Esophagus muscularis mucosa (tissue), 4 donors: ENCODE results near the gene CYP11A1. TPM values are rescaled to one million over a fixed set of nuclear protein-coding genes. Genes with fewer than 3 reads are reported as not detected.
"Not testable (repeated sequence)": the region's sequence is repeated elsewhere in the genome, so short reads cannot be mapped to it uniquely, and the experiment has no call there.

Experiments used
- DNase-seq: peaks from one replicate; pipeline ENCODE4 v3.0.0-alpha.2; 2017; ENCODE audit errors: extremely low spot score
- H3K27ac ChIP-seq, 4 donors: fragments of 200-600 bp; sonication (generic); replicated peaks in 1 of 4; 1 replicate in 3 of 4; 2 replicates in 1 of 4; pipeline ENCODE4 v1.5.1; 2016 to 2019; ENCODE audit warnings: mild to moderate bottlenecking in 1 of 4
- H3K27me3 ChIP-seq, 4 donors: fragments of 200-600 bp; sonication (generic); one replicate each; pipeline versions ENCODE4 v1.5.1 to v1.6.0; 2016 to 2019
- H3K36me3 ChIP-seq, 4 donors: fragments of 200-600 bp; sonication (generic); one replicate each; pipeline ENCODE4 v1.5.1; 2016 to 2019
- H3K4me1 ChIP-seq, 4 donors: fragments of 200-600 bp; sonication (generic); one replicate each; pipeline ENCODE4 v1.5.1; 2016 to 2019
- H3K4me3 ChIP-seq, 4 donors: fragments of 200-600 bp; sonication (generic); 1 replicate in 2 of 4; 2 replicates in 2 of 4; pipeline ENCODE4 v1.5.1; 2016 to 2019; ENCODE audit warnings: mild to moderate bottlenecking in 4 of 4, moderate library complexity in 1 of 4
- H3K9me3 ChIP-seq, 4 donors: fragments of 200-600 bp; sonication (generic); 1 replicate in 3 of 4; 2 replicates in 1 of 4; pipeline ENCODE4 v1.5.1; 2016 to 2019
- EP300 ChIP-seq: sonication (generic); formaldehyde crosslinking; IDR thresholded peaks from one replicate; pipeline ENCODE4 v1.6.1; 2017; ENCODE audit warnings: antibody characterized with exemption
- POLR2A ChIP-seq: fragments of 450-650 bp; IDR thresholded peaks from one replicate; pipeline ENCODE4 v1.6.1; 2017; ENCODE audit warnings: antibody characterized with exemption, moderate library complexity, mild to moderate bottlenecking, low read depth
- POLR2AphosphoS5 ChIP-seq, 2 donors: sonication (generic); formaldehyde crosslinking; IDR thresholded peaks; one replicate each; pipeline ENCODE4 v1.6.1; 2017; ENCODE audit warnings: antibody characterized with exemption in 2 of 2
- WGBS: methylation state at CpG from one replicate; pipeline ENCODE4 v1.1.5; 2018; 5-methylcytosine and 5-hydroxymethylcytosine counted together
- intact Hi-C: fragments of 100-400 bp; cut with DNase I; formaldehyde crosslinking; loops from one replicate; pipeline ENCODE4 v1.15.1; 2023
- total RNA-seq, 4 donors: library from RNA; depleted of rRNA; stranded (reverse); fragments of >200 nt; gene quantifications; one replicate each; pipeline versions ENCODE4 v1.1.0 to v1.2.1, GENCODE V29; 2016
- TF ChIP-seq, protein P1 (sequence below), 3 experiments: fragments of 200-600 bp in 2 of 3; fragments of 450-650 bp in 1 of 3; sonication (generic) in 2 of 3; IDR thresholded peaks; one replicate each; pipeline ENCODE4 v1.5.1; 2017 to 2019; ENCODE audit warnings: antibody characterized with exemption in 3 of 3, mild to moderate bottlenecking in 2 of 3, moderate library complexity in 1 of 3

The CYP11A1 gene
- total RNA-seq, 4 donors from 2014 or later, result 1.7 to 2.5 (median 1.8) TPM

DNA sequence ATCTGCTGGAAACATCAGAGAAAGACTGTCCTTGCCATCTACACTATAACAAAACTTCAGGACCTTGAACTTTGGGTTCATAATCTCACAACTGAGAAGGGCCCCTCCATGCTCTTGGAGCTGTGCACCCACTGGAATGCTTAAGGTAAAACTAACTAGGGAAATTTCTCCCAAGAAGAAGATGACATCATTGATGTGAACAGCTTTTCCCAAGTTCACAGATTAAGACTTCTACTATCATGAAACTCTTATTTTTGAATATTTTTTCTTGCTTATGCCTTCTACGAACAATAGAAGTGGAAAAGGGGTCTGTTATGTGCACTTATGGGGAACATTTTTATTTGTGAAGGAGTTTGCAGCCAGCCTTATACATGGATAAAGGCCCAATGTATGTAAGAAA is 5.0 kb downstream of the CYP11A1 start:
- peaks cover 0 to 22% (median 0%) of the 10 kb centered on the region in 4 donors for H3K27me3 ChIP-seq
- no peaks in the 10 kb centered on the region for H3K9me3 ChIP-seq
- H3K27ac ChIP-seq, result no peak overlapping the region
- no peak for TF ChIP-seq POLR2A
- TF ChIP-seq EP300, result no peak
- TF ChIP-seq, protein P1, sequence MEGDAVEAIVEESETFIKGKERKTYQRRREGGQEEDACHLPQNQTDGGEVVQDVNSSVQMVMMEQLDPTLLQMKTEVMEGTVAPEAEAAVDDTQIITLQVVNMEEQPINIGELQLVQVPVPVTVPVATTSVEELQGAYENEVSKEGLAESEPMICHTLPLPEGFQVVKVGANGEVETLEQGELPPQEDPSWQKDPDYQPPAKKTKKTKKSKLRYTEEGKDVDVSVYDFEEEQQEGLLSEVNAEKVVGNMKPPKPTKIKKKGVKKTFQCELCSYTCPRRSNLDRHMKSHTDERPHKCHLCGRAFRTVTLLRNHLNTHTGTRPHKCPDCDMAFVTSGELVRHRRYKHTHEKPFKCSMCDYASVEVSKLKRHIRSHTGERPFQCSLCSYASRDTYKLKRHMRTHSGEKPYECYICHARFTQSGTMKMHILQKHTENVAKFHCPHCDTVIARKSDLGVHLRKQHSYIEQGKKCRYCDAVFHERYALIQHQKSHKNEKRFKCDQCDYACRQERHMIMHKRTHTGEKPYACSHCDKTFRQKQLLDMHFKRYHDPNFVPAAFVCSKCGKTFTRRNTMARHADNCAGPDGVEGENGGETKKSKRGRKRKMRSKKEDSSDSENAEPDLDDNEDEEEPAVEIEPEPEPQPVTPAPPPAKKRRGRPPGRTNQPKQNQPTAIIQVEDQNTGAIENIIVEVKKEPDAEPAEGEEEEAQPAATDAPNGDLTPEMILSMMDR (IDR thresholded peaks at IDR 0.05), result no peak
- TF ChIP-seq POLR2AphosphoS5 (IDR thresholded peaks at IDR 0.05), result no peak
- intact Hi-C loops, result no loop called here
- WGBS, result 87% methylated on average over 1 of the region's 1 CpG
- H3K36me3 ChIP-seq, result no peaks in the 10 kb centered on the region
- peaks cover 4 to 20% (median 18%) of the 10 kb centered on the region in 4 donors for H3K4me1 ChIP-seq
- no peak for DNase-seq
- H3K4me3 ChIP-seq, result no peak overlapping the region

- H3K27ac ChIP-seq, DNase-seq, H3K4me1 ChIP-seq, intact Hi-C loops, H3K9me3 ChIP-seq, H3K36me3 ChIP-seq, H3K4me3 ChIP-seq: not testable (repeated sequence)
- WGBS, result 38% methylated on average over 1 of the region's 1 CpG
- H3K27me3 ChIP-seq, result peaks cover 0 to 17% (median 0%) of the 10 kb centered on the region in 4 donors
Measured at GRCh38 chr15:74360855-74361254, 6.6 kb downstream of the CYP11A1 start.

DNA sequence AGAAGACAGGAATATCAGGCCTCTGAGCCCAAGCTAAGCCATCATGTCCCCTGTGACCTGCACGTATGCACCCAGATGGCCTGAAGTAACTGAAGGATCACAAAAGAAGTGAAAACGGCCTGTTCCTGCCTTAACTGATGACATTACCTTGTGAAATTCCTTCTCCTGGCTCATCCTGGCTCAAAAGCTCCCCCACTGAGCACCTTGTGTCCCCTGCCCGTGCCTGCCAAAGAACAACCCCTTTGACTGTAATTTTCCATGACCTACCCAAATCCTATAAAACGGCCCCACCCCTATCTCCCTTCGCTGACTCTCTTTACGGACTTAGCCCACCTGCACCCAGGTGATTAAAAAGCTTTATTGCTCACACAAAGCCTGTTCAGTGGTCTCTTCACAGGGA is 8.1 kb downstream of the CYP11A1 start:
- DNase-seq, intact Hi-C loops: not testable (repeated sequence)
- 70% methylated on average over 6 of the region's 6 CpGs for WGBS

DNA sequence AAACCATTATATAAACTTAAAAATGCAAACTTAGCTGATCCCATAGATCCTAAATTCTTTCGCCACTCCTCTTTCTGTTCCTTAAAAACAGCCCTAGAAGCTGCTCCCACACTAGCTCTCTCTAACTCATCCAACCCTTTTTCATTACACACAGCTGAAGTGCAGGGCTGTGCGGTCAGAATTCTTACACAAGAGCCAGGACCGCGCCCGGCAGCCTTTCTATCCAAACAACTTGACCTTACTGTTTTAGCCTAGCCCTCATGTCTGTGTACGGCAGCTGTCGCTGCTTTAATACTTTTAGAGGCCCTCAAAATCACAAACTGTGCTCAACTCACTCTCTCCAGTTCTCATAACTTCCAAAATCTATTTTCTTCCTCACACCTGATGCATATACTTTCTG is 9.9 kb downstream of the CYP11A1 start:
- H3K27me3 ChIP-seq, result peaks cover 0 to 13% (median 0%) of the 10 kb centered on the region in 4 donors
- H3K36me3 ChIP-seq, DNase-seq, H3K27ac ChIP-seq, H3K9me3 ChIP-seq, H3K4me3 ChIP-seq, intact Hi-C loops, H3K4me1 ChIP-seq: not testable (repeated sequence)
- WGBS, result 80% methylated on average over 7 of the region's 7 CpGs

More for the DNA sequence above, 8.1 kb downstream of the CYP11A1 start:
- not testable (repeated sequence) for H3K27ac ChIP-seq, H3K4me1 ChIP-seq, H3K36me3 ChIP-seq, H3K27me3 ChIP-seq, H3K4me3 ChIP-seq, H3K9me3 ChIP-seq

- H3K27me3 ChIP-seq, result peaks cover 0 to 18% (median 0%) of the 10 kb centered on the region in 4 donors
- H3K27ac ChIP-seq, H3K4me1 ChIP-seq, H3K9me3 ChIP-seq, DNase-seq, H3K4me3 ChIP-seq, intact Hi-C loops, H3K36me3 ChIP-seq: not testable (repeated sequence)
- WGBS, result 75% methylated on average over 6 of the region's 6 CpGs
Measured at GRCh38 chr15:74356050-74356449, 11.4 kb downstream of the CYP11A1 start.

DNA sequence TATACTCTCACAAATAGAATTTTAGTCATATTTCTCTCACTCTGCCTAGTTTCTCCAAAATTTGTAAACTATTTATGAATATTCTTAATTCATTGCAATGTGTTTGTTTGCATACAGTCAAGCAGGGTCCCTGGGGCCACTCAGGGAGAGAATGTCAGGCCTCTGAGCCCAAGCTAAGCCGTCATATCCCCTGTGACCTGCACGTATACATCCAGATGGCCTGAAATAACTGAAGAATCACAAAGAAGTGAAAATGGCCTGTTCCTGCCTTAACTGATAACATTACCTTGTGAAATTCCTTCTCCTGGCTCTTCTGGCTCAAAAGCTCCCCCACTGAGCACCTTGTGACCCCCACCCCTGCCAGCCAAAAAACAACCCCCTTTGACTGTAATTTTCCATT is 13.5 kb downstream of the CYP11A1 start:
- H3K9me3 ChIP-seq, H3K27ac ChIP-seq, H3K4me3 ChIP-seq, H3K4me1 ChIP-seq, DNase-seq, H3K36me3 ChIP-seq, intact Hi-C loops: not testable (repeated sequence)
- 88% methylated on average over 2 of the region's 2 CpGs for WGBS
- peaks cover 0 to 24% (median 0%) of the 10 kb centered on the region in 4 donors for H3K27me3 ChIP-seq

GRCh38 chr15:74352393-74352910 is 15.0 kb downstream of the CYP11A1 start:
- H3K9me3 ChIP-seq, result no peaks in the 10 kb centered on the region
- no peak for DNase-seq
- no peaks in the 10 kb centered on the region for H3K4me1 ChIP-seq
- TF ChIP-seq EP300, result no peak
- TF ChIP-seq POLR2A, result no peak
- TF ChIP-seq POLR2AphosphoS5 (IDR thresholded peaks at IDR 0.05), result no peak
- TF ChIP-seq, protein P1 (IDR thresholded peaks at IDR 0.05), result no peak
- peaks cover 0 to 24% (median 0%) of the 10 kb centered on the region in 4 donors for H3K27me3 ChIP-seq
- H3K36me3 ChIP-seq, result no peaks in the 10 kb centered on the region
- 73% methylated on average over 3 of the region's 3 CpGs for WGBS
- no peak overlapping the region for H3K27ac ChIP-seq
- intact Hi-C loops, result no loop called here
- H3K4me3 ChIP-seq, result no peak overlapping the region
